ENCODE measurements around the gene GCNT2.

DNA sequence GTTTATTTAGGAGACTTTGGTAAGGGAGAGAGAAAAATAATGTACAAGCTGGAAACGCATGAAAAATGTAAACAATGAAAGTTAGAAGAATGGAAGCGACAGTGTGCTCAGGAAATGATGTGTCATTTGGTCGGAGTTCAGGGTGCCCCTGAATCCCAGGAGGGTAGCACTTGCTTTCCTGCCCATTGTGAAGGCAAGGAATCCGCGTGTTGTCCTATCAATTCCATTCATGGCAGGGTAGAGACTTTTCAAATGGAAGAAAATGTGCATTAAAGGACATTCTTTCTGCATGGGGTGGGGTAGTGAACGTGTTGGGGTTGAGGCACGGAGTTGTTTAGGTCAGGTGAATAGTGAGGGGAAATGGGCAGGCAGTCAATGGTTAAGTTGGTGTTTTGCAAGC lies 33.7 kb downstream of the GCNT2 start:
- TF ChIP-seq, protein P1, sequence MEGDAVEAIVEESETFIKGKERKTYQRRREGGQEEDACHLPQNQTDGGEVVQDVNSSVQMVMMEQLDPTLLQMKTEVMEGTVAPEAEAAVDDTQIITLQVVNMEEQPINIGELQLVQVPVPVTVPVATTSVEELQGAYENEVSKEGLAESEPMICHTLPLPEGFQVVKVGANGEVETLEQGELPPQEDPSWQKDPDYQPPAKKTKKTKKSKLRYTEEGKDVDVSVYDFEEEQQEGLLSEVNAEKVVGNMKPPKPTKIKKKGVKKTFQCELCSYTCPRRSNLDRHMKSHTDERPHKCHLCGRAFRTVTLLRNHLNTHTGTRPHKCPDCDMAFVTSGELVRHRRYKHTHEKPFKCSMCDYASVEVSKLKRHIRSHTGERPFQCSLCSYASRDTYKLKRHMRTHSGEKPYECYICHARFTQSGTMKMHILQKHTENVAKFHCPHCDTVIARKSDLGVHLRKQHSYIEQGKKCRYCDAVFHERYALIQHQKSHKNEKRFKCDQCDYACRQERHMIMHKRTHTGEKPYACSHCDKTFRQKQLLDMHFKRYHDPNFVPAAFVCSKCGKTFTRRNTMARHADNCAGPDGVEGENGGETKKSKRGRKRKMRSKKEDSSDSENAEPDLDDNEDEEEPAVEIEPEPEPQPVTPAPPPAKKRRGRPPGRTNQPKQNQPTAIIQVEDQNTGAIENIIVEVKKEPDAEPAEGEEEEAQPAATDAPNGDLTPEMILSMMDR (IDR thresholded peaks at IDR 0.05), result no peak
- no peak for TF ChIP-seq POLR2AphosphoS5 (IDR thresholded peaks at IDR 0.05; ENCODE audit: low read depth, low read length)
- no peak for TF ChIP-seq TCF7L2 (IDR thresholded peaks at IDR 0.05; ENCODE audit: low read depth, low read length)
- TF ChIP-seq, protein P2, sequence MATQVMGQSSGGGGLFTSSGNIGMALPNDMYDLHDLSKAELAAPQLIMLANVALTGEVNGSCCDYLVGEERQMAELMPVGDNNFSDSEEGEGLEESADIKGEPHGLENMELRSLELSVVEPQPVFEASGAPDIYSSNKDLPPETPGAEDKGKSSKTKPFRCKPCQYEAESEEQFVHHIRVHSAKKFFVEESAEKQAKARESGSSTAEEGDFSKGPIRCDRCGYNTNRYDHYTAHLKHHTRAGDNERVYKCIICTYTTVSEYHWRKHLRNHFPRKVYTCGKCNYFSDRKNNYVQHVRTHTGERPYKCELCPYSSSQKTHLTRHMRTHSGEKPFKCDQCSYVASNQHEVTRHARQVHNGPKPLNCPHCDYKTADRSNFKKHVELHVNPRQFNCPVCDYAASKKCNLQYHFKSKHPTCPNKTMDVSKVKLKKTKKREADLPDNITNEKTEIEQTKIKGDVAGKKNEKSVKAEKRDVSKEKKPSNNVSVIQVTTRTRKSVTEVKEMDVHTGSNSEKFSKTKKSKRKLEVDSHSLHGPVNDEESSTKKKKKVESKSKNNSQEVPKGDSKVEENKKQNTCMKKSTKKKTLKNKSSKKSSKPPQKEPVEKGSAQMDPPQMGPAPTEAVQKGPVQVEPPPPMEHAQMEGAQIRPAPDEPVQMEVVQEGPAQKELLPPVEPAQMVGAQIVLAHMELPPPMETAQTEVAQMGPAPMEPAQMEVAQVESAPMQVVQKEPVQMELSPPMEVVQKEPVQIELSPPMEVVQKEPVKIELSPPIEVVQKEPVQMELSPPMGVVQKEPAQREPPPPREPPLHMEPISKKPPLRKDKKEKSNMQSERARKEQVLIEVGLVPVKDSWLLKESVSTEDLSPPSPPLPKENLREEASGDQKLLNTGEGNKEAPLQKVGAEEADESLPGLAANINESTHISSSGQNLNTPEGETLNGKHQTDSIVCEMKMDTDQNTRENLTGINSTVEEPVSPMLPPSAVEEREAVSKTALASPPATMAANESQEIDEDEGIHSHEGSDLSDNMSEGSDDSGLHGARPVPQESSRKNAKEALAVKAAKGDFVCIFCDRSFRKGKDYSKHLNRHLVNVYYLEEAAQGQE (IDR thresholded peaks at IDR 0.05; ENCODE audit: insufficient read depth in 1 of 2, low read depth in 2 of 2, low read length in 1 of 2), result no peak
- no peak for TF ChIP-seq SIN3A (IDR thresholded peaks at IDR 0.05; ENCODE audit: borderline replicate concordance, insufficient read depth, low read depth, low read length)

Measured in Panc1 (cell line).